ENCODE data around the gene TMEM203.

GRCh38 chr9:137232101-137232500 is 26.7 kb upstream of the TMEM203 start:
- TF ChIP-seq MAX (IDR thresholded peaks at IDR 0.05): no peak
- no peak for TF ChIP-seq CTCF (IDR thresholded peaks at IDR 0.05; ENCODE audit: low read depth, low read length, missing input control)
- TF ChIP-seq EGR1 (IDR thresholded peaks at IDR 0.05; ENCODE audit: low read depth in 2 of 2): no peak
- TF ChIP-seq TAF1 (conservative IDR thresholded peaks at IDR 0.05): no peak
- TF ChIP-seq ATF3 (IDR thresholded peaks at IDR 0.05): no peak
- TF ChIP-seq ZBTB33 (IDR thresholded peaks at IDR 0.05): no peak
- TF ChIP-seq FOXA1 (IDR thresholded peaks at IDR 0.05): no peak
- TF ChIP-seq YY1 (IDR thresholded peaks at IDR 0.05): no peak
- TF ChIP-seq SP1 (IDR thresholded peaks at IDR 0.05): no peak
- TF ChIP-seq GABPA (IDR thresholded peaks at IDR 0.05 in 1 of 2, conservative IDR thresholded peaks at IDR 0.05 in 1 of 2): no peak
- TF ChIP-seq REST (IDR thresholded peaks at IDR 0.05): no peak
- TF ChIP-seq RAD21 (IDR thresholded peaks at IDR 0.05): no peak
